GM10266 (cell line): Measurements from ENCODE around the gene FAM118B.

Experiments
- DNase-seq: peaks from one replicate; pipeline ENCODE4 v3.0.0; 2012; ENCODE audit errors: extremely low spot score
- CTCF ChIP-seq: IDR thresholded peaks from 2 replicates; pipeline ENCODE4 v1.5.1; 2012; ENCODE audit warnings: mild to moderate bottlenecking, low read depth; ENCODE audit not compliant: control insufficient read depth, insufficient read depth; ENCODE audit errors: missing control alignments

Gene FAM118B

DNA sequence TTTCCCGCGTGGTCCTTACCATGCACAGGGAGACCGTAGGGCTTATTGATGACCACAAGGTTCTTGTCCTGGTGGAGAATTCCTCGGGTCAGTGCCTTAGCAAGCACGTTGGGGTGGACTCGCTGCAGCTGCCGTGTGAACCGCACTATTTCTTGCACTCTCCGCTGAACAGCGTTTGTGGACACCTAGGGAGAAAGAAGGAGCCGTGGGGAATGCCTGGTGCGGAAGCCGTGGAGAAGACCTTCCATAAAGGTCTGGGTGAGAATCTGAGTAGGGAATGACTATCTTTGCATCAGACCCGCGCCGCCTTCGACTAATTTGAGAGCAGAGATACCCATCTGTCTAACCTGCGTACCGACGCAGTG is 729 bp upstream of the FAM118B start:
- DNase-seq = no peak
- TF ChIP-seq CTCF = no peak

DNA sequence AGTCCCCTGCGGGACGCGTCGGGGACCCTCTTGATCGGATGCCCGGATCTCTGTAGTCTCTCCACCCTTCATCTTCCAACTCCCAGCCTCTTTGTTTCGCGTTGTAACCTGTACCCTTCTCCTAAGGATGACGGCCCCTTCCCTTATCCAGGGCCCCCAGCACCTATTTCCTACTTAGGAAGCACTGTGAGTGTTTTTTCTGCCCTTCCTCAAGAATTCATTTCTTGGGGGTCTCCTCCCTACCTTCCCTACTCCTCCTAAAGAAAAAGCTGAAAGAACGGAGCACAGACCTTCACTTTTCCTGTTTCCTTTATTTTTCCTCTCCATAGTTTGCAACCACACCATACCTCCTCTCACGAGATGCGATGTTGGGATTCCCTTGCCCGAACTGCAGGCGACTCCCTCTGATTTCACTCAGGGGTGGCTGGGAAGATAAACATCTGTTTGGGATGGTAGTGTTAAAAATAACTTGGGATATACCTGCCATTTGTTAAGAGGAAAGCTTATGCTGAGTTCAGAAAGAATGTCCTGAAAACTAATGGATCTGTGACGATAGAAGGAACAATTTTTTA is 593 bp downstream of the FAM118B start:
- DNase-seq = no peak
- TF ChIP-seq CTCF = no peak

- no peak for TF ChIP-seq CTCF
- no peak for DNase-seq
These were observed 2.9 kb downstream of the FAM118B start for GRCh38 chr11:126214441-126214840.

- DNase-seq = no peak
- no peak for TF ChIP-seq CTCF
These were observed 3.3 kb downstream of the FAM118B start for GRCh38 chr11:126214841-126215240.

GRCh38 chr11:126216526-126217305 is 5.1 kb downstream of the FAM118B start:
- no peak for DNase-seq
- no peak for TF ChIP-seq CTCF

DNA sequence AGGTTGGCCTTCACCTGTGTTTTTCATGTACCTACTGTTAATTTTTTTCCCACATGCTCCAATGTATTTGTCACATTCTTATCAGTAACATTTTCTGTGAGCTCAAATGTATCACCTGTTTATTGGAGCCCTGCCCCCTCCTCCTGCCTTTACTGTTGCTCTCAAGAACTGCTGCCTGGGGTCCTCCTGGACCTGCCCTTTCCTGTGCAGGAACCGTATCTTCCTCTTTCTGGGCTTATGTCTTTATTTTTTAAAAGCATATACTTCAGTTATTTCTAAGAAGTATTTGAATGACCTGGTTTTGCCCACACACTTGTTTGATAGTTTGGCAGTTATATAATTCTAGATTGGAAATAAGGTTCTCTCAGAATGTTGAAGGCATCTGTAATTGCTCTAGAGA is 5.9 kb downstream of the FAM118B start:
- DNase-seq = no peak
- TF ChIP-seq CTCF = no peak

DNA sequence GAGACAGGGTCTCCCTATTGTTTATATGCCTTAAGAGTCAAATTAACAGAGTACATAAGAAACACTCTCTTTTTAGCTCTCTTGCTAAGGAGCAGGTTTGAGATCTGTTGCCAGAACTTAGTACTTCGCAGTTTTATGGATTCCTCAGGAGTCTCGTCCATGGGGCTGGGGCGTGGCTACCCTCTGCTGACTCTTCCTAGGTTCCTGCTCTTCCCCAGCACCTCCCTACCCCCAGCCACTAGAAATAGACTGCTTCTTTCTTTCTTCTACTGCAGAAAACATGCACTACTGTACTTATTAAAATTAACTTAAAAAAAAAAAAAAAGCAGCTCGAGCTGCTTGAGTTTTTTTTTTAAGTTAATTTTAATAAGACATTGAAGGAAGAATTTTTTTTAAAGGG is 8.0 kb downstream of the FAM118B start:
- TF ChIP-seq CTCF = no peak
- no peak for DNase-seq
